Stomach (tissue), 9 donors: Measurements from ENCODE around the gene ALOX5AP. TPM values are rescaled to one million over a fixed set of nuclear protein-coding genes. Genes with fewer than 3 reads are reported as not detected.

ENCODE experiments used
- DNase-seq, 2 donors: peaks; one replicate each; pipeline versions ENCODE4 v3.0.0 to v3.0.0-alpha.2; 2013 to 2019
- H3K27ac ChIP-seq, 5 donors: fragments of 200-600 bp in 4 of 5; sonication (generic) in 4 of 5; one replicate each; pipeline ENCODE4 v1.5.1; 2013 to 2019; ENCODE audit warnings: mild to moderate bottlenecking in 1 of 5, moderate library complexity in 1 of 5
- H3K27me3 ChIP-seq, 3 donors: fragments of 200-600 bp; sonication (generic); one replicate each; pipeline ENCODE4 v1.5.1; 2017 to 2019; ENCODE audit warnings: mixed run types in 1 of 3
- H3K36me3 ChIP-seq, 4 donors: fragments of 200-600 bp; sonication (generic); 1 replicate in 3 of 4; 2 replicates in 1 of 4; pipeline ENCODE4 v1.5.1; 2016 to 2019
- H3K4me1 ChIP-seq, 4 donors: fragments of 200-600 bp; sonication (generic); one replicate each; pipeline ENCODE4 v1.5.1; 2016 to 2019
- H3K4me3 ChIP-seq, 4 donors: fragments of 200-600 bp; sonication (generic) in 3 of 4; one replicate each; pipeline ENCODE4 v1.5.1; 2016 to 2019; ENCODE audit warnings: mild to moderate bottlenecking in 1 of 4
- H3K9me3 ChIP-seq, 4 donors: fragments of 200-600 bp; sonication (generic); one replicate each; pipeline ENCODE4 v1.5.1; 2016 to 2019
- CTCF ChIP-seq, 7 experiments: fragments of 450-650 bp in 4 of 7; fragments of 200-600 bp in 3 of 7; sonication (generic) in 3 of 7; IDR thresholded peaks; one replicate each; pipeline ENCODE4 v1.5.1; 2016 to 2019; ENCODE audit warnings: antibody characterized with exemption in 7 of 7, control low read depth in 2 of 7, mild to moderate bottlenecking in 1 of 7
- EP300 ChIP-seq: sonication (generic); formaldehyde crosslinking; IDR thresholded peaks from one replicate; pipeline ENCODE4 v1.6.1; 2017; ENCODE audit warnings: antibody characterized with exemption
- POLR2A ChIP-seq, 4 donors: fragments of 450-650 bp; IDR thresholded peaks; one replicate each; pipeline ENCODE4 v1.6.1; 2016; ENCODE audit warnings: antibody characterized with exemption in 4 of 4, control low read depth in 2 of 4, mild to moderate bottlenecking in 1 of 4, moderate library complexity in 1 of 4
- POLR2AphosphoS5 ChIP-seq, 3 donors: sonication (generic); formaldehyde crosslinking; IDR thresholded peaks; one replicate each; pipeline ENCODE4 v1.6.1; 2016; ENCODE audit warnings: antibody characterized with exemption in 3 of 3
- WGBS, 5 donors: extraction: QIAGEN DNeasy Blood & Tissue Kit in 3 of 5; methylation state at CpG; one replicate each; pipeline versions ENCODE4 v1.1.5 to v1.1.7; 2013 to 2018; 5-methylcytosine and 5-hydroxymethylcytosine counted together
- intact Hi-C: fragments of 100-400 bp; cut with DNase I; formaldehyde crosslinking; loops from one replicate; pipeline ENCODE4 v1.15.1; 2023; ENCODE audit warnings: low total_unique reads
- polyA plus RNA-seq, 3 donors: library from polyadenylated mRNA; stranded (reverse); fragments of 200-250 nt; gene quantifications; one replicate each; pipeline ENCODE4 v1.2.3, GENCODE V29; 2013
- total RNA-seq, 5 donors: library from RNA; depleted of rRNA; stranded (reverse); fragments of >200 nt; gene quantifications; one replicate each; pipeline versions ENCODE4 v1.1.0 to v1.2.3, GENCODE V29; 2014 to 2016
- donor health status: healthy with polysubstance abuse.
- donor health status: Bipolar disorder and iron deficiency.
- donor health status: healthy.

ALOX5AP gene
- total and polyA plus RNA-seq, 8 donors = 1.3 to 36.4 (median 7.7) TPM

GRCh38 chr13:30734439-30734838 is 904 bp upstream of the ALOX5AP start:
- no peak for DNase-seq
- peaks cover 0 to 9% (median 0%) of the 10 kb centered on the region in 3 donors for H3K27me3 ChIP-seq
- no peaks in the 10 kb centered on the region for H3K9me3 ChIP-seq
- peak overlapping the region in 1 of 5 donors; percentile 66 for H3K27ac ChIP-seq
- H3K36me3 ChIP-seq = no peaks in the 10 kb centered on the region
- 50 to 83% (median 77%) methylated on average over 1 of the region's 1 CpG for WGBS, 5 donors
- intact Hi-C loops = no loop called here
- peaks cover 0 to 23% (median 4%) of the 10 kb centered on the region in 4 donors for H3K4me1 ChIP-seq
- TF ChIP-seq POLR2A (IDR thresholded peaks at IDR 0.05) = no peak
- TF ChIP-seq EP300 = no peak
- TF ChIP-seq CTCF (IDR thresholded peaks at IDR 0.05) = no peak
- no peak for TF ChIP-seq POLR2AphosphoS5 (IDR thresholded peaks at IDR 0.05)
- H3K4me3 ChIP-seq = no peak overlapping the region

GRCh38 chr13:30735872-30736175 is 481 bp downstream of the ALOX5AP start:
- 79 to 88% (median 82%) methylated on average over 2 of the region's 2 CpGs for WGBS, 5 donors
- TF ChIP-seq POLR2A (IDR thresholded peaks at IDR 0.05) (no peak), POLR2AphosphoS5 (IDR thresholded peaks at IDR 0.05) (no peak), EP300 (no peak), CTCF (IDR thresholded peaks at IDR 0.05) (no peak)
- Histone ChIP-seq H3K36me3 (no peaks in the 10 kb centered on the region), H3K27me3 (peaks cover 0 to 9% (median 0%) of the 10 kb centered on the region in 3 donors), H3K4me1 (peaks cover 0 to 32% (median 7%) of the 10 kb centered on the region in 4 donors), H3K27ac (peak overlapping the region in 4 of 5 donors; percentile 31 to 80 (median 64)), H3K4me3 (peak overlapping the region in 3 of 4 donors; percentile 9 to 21 (median 16)), H3K9me3 (no peaks in the 10 kb centered on the region)
- intact Hi-C loops = no loop called here
- no peak for DNase-seq

GRCh38 chr13:30736461-30737320 is 1.3 kb downstream of the ALOX5AP start:
- peaks cover 0 to 5% (median 0%) of the 10 kb centered on the region in 3 donors for H3K27me3 ChIP-seq
- H3K36me3 ChIP-seq = no peaks in the 10 kb centered on the region
- H3K9me3 ChIP-seq = no peaks in the 10 kb centered on the region
- H3K4me1 ChIP-seq = peaks cover 0 to 30% (median 7%) of the 10 kb centered on the region in 4 donors
- peak overlapping the region in 3 of 4 donors; percentile 9 to 12 (median 11) for H3K4me3 ChIP-seq
- intact Hi-C loops = no loop called here
- H3K27ac ChIP-seq = peak overlapping the region; percentile 6 to 80 (median 42)
- TF ChIP-seq CTCF (IDR thresholded peaks at IDR 0.05) (no peak), POLR2A (IDR thresholded peaks at IDR 0.05) (no peak), EP300 (no peak), POLR2AphosphoS5 (IDR thresholded peaks at IDR 0.05) (no peak)
- WGBS, 5 donors = 66 to 78% (median 69%) methylated on average over 5 of the region's 5 CpGs
- DNase-seq = no peak

GRCh38 chr13:30737511-30738337 is 2.4 kb downstream of the ALOX5AP start:
- no peak for TF ChIP-seq CTCF (IDR thresholded peaks at IDR 0.05)
- TF ChIP-seq EP300 = no peak
- Histone ChIP-seq H3K4me1 (peaks cover 0 to 37% (median 4%) of the 10 kb centered on the region in 4 donors), H3K4me3 (peak overlapping the region in 1 of 4 donors; percentile 13), H3K36me3 (no peaks in the 10 kb centered on the region), H3K27me3 (no peaks in the 10 kb centered on the region), H3K9me3 (no peaks in the 10 kb centered on the region), H3K27ac (peak overlapping the region in 4 of 5 donors; percentile 31 to 80 (median 54))
- intact Hi-C loops = no loop called here
- no peak for DNase-seq
- WGBS, 5 donors = 60 to 78% (median 62%) methylated on average over 2 to 3 of the region's 3 CpGs
